Immature natural killer cell (primary cell): ENCODE measurements around the gene LDLRAP1. TPM values are rescaled to one million over a fixed set of nuclear protein-coding genes. Genes with fewer than 3 reads are reported as not detected.

Source experiments
- DNase-seq, 3 donors: peaks; one replicate each; pipeline ENCODE4 v3.0.0; 2022; ENCODE audit warnings: mixed read lengths in 1 of 3
- H3K27ac Mint-ChIP-seq, 6 donors: one replicate each; pipeline ENCODE4 v1.8.0; 2020; ENCODE audit warnings: mixed read lengths in 6 of 6, mild to moderate bottlenecking in 5 of 6, inconsistent platforms in 4 of 6, moderate library complexity in 3 of 6
- H3K27me3 Mint-ChIP-seq, 3 donors: one replicate each; pipeline ENCODE4 v1.8.0; 2020 to 2021; ENCODE audit warnings: low read depth in 3 of 3, mild to moderate bottlenecking in 3 of 3, mixed read lengths in 3 of 3, moderate library complexity in 3 of 3, inconsistent platforms in 1 of 3
- H3K36me3 Mint-ChIP-seq, 3 donors: one replicate each; pipeline ENCODE4 v1.8.0; 2020; ENCODE audit warnings: mixed read lengths in 3 of 3, inconsistent platforms in 2 of 3, mild to moderate bottlenecking in 2 of 3
- H3K4me1 Mint-ChIP-seq, 2 donors: one replicate each; pipeline ENCODE4 v1.8.0; 2020; ENCODE audit warnings: inconsistent platforms in 2 of 2, mild to moderate bottlenecking in 2 of 2, mixed read lengths in 2 of 2, moderate library complexity in 1 of 2
- H3K4me3 Mint-ChIP-seq, 5 donors: one replicate each; pipeline ENCODE4 v1.8.0; 2020; ENCODE audit warnings: mild to moderate bottlenecking in 5 of 5, mixed read lengths in 5 of 5, inconsistent platforms in 3 of 5, moderate library complexity in 3 of 5
- H3K9me3 Mint-ChIP-seq, 6 donors: one replicate each; pipeline ENCODE4 v1.8.0; 2020; ENCODE audit warnings: mild to moderate bottlenecking in 6 of 6, mixed read lengths in 6 of 6, inconsistent platforms in 4 of 6, moderate library complexity in 3 of 6
- polyA plus RNA-seq, 3 donors: library from polyadenylated mRNA; unstranded; fragments of 300-500 nt; fragmentation: Illumina TruSeq; gene quantifications; one replicate each; pipeline ENCODE4 v1.2.3, GENCODE V29; 2021

Gene LDLRAP1
- polyA plus RNA-seq, 3 donors from 2014 or later = 46.5 to 81.5 (median 69.2) TPM

DNA sequence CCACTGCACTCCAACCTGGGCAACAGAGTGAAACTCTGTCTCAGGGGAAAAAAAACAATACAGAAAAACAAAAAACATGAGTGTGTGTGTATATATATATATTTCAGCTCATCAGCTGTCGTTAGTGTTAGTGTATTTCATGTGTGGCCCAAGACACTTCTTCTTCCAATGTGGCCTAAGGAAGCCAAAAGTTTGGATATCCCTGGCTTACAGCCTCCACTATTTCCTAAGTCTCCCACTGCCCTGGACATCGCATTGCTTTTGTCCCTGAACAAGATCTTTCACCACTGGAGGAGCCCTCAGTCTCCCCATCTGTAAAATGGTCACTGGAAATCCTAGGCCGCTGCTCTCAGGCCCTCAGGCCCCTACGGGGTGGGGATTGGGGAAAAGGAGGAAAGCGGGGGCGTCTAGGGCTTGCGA, 391 bp upstream of the LDLRAP1 start:
- Mint-ChIP-seq H3K27ac (peak overlapping the region in 4 of 6 donors; percentile 11 to 81 (median 20)), H3K4me3 (peak overlapping the region; percentile 37 to 79 (median 76)), H3K36me3 (no peaks in the 10 kb centered on the region), H3K4me1 (peaks cover 30 to 32% of the 10 kb centered on the region in 2 donors), H3K9me3 (no peaks in the 10 kb centered on the region), H3K27me3 (peaks cover 0 to 5% (median 3%) of the 10 kb centered on the region in 3 donors)
- DNase-seq = no peak

DNA sequence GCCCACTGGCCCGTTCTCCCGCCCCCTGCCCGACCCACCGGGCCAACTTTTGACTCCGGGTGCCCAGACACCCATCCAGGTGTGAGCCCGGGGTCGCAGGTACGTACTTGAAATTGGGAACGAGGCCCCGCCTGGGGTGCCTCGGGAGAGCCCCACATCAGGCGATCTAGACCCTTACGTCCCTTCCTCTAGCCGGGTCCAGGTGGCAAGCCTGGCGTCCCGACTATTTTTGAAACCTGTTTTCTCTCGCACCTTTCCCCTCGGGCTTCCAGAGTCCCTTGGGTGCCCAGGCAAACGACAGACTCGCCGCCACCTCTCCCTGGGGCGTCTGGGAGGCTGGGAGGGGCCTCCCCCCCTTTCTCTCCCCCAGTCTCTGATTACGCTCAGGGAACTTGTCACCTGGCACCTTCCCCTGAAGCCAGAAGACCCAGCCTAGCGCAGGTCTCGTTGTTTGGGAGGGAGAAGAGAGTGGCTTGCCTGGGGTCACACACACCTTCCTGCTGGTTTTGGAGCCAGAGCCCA, 898 bp downstream of the LDLRAP1 start:
- Mint-ChIP-seq H3K27me3 (peaks cover 0 to 5% (median 3%) of the 10 kb centered on the region in 3 donors), H3K27ac (peak overlapping the region in 3 of 6 donors; percentile 7 to 71 (median 31)), H3K9me3 (no peaks in the 10 kb centered on the region), H3K36me3 (no peaks in the 10 kb centered on the region), H3K4me1 (peaks cover 40 to 44% of the 10 kb centered on the region in 2 donors), H3K4me3 (peak overlapping the region; percentile 76 to 85 (median 82))
- DNase-seq = no peak

DNA sequence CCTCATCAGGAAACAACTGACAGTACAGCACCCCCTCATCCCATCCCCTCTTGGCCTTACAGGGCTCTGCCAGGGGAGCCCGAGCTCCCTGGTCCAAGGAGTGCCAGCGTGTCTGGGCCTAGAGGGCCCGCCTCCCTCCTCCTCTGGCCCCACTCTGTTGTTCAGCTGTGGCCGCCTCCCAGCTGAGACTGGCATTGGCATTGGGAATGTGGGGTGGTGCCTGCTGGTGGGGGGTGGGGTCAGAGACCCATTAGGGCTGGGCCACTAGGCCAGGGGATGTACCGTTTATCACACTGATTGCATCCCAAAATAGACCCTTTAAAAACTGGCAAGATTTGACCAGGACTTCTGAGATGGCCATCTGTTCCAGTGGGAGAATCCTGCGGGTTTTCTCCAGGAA, 1.4 kb downstream of the LDLRAP1 start:
- Mint-ChIP-seq H3K27ac (peak overlapping the region in 4 of 6 donors; percentile 7 to 71 (median 45)), H3K4me3 (peak overlapping the region; percentile 76 to 85 (median 82)), H3K27me3 (peaks cover 0 to 5% (median 3%) of the 10 kb centered on the region in 3 donors), H3K36me3 (no peaks in the 10 kb centered on the region), H3K9me3 (no peaks in the 10 kb centered on the region), H3K4me1 (peaks cover 45 to 50% of the 10 kb centered on the region in 2 donors)
- no peak for DNase-seq

DNA sequence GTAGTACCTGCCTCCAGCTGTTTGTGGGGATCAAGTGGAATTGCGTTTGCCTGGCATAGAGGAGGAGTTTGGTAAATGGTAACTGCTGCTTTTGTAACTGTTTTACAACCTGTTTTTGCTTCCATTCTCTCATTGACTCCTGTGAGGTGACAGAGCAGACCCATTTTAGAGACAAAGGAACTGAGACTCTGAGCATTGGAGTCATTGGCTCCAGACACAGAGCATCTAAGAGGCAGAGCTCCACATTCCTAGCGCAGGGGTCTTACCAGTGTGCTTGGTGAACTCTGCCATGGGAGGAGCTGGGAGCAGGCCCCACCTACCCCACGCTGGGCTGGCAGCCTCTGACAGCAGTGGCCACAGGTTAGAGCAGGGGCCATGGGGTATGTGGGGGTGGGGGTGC, 2.4 kb downstream of the LDLRAP1 start:
- Mint-ChIP-seq H3K27me3 (peaks cover 0 to 5% (median 3%) of the 10 kb centered on the region in 3 donors), H3K4me3 (peak overlapping the region; percentile 61 to 85 (median 79)), H3K36me3 (no peaks in the 10 kb centered on the region), H3K4me1 (peaks cover 55 to 59% of the 10 kb centered on the region in 2 donors), H3K27ac (peak overlapping the region in 2 of 6 donors; percentile 43 to 61), H3K9me3 (no peaks in the 10 kb centered on the region)
- DNase-seq = no peak

DNA sequence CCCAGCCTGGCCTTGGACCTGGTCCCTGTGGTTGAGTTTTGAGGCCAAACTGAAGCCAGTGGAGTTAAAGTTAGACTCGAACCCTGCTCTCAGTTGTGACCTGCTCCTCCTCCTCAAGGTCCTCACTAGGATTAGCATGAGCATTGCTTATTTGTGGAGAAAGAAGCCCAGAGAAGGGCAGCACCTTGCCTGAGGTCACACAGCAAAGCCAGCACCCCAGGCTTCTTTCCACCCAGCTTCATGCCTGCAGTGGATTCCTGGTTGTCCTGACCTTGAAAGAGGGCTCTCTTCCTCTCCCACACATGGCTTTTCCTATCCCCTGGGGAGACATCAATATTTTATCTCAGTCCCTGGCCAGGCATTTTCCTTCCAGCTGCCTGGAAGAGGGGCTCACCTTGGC, 2.8 kb downstream of the LDLRAP1 start:
- H3K4me3 Mint-ChIP-seq = peak overlapping the region in 1 of 5 donors; percentile 27
- no peaks in the 10 kb centered on the region for H3K36me3 Mint-ChIP-seq
- DNase-seq = no peak
- H3K27me3 Mint-ChIP-seq = peaks cover 0 to 5% (median 3%) of the 10 kb centered on the region in 3 donors
- H3K4me1 Mint-ChIP-seq = peaks cover 59 to 63% of the 10 kb centered on the region in 2 donors
- H3K27ac Mint-ChIP-seq = no peak overlapping the region
- no peaks in the 10 kb centered on the region for H3K9me3 Mint-ChIP-seq

DNA sequence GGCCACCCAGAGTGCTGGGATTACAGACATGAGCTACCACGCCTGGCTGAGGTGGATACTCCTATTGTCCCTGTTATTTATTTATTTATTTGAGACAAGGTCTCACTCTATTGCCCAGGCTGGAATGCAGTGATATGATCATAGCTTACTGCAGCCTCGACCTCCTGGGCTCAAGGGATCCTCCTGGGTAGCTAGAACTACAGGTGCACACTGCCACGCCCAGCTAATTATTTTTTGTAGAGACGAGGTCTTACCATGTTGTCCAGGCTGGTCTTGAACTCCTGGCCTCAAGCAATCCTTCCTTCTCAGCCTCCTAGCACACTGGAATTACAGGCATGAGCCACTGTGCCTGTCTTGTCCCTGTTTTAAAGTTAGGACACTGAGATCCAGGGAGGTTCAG, 5.2 kb downstream of the LDLRAP1 start:
- Mint-ChIP-seq H3K4me1 (peaks cover 67 to 81% of the 10 kb centered on the region in 2 donors), H3K27me3 (peaks cover 0 to 6% (median 0%) of the 10 kb centered on the region in 3 donors), H3K27ac (peak overlapping the region in 4 of 6 donors; percentile 11 to 92 (median 55)), H3K36me3 (no peaks in the 10 kb centered on the region), H3K4me3 (peak overlapping the region in 2 of 5 donors; percentile 46 to 72), H3K9me3 (no peaks in the 10 kb centered on the region)
- DNase-seq = no peak

DNA sequence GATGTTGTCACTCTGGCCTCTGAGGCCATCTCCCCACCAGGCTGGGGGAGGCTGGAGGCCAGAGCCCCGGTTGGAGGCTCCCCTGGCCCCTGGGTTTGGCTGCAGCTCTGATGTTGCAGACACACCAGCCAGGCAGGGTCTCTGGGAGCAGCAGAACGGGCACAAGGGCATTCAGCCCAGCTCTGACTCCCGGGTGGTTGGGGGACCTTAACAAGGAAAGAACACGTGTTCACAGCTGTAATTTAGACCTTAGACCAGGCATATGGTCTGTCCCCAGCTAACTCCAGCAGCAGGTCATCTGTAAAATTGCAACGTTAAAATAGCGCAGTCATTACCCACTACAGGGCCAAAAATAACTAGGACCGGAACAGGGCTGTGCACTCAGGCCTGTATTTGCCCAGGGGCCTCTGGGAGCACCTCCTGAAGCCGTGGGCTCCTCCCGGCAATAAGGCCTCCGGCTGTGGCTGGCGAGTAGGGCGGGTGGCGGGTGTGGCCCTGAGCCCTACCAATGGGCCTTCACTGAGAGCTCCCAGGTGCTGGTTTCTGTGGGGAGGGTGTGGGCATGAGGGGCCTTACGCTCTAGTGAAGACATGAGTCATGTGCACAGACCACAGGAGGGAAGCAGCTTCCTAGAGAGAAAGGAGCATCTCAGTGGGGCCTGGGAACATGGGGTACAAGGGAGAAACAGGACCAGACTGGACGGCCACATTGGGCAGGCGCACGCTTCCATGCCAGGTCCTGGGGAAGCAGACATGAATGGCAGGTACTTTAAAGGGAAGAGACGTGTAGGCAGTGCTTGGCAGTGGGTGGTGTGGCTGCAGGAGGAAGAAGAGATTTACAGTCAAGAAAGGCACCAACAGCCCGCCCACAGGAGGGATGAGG, 6.1 kb downstream of the LDLRAP1 start:
- Mint-ChIP-seq H3K4me1 (peaks cover 70 to 79% of the 10 kb centered on the region in 2 donors), H3K36me3 (no peaks in the 10 kb centered on the region), H3K27me3 (peaks cover 0 to 6% (median 0%) of the 10 kb centered on the region in 3 donors), H3K4me3 (peak overlapping the region; percentile 22 to 72 (median 46)), H3K27ac (peak overlapping the region; percentile 71 to 92 (median 88)), H3K9me3 (no peaks in the 10 kb centered on the region)
- peak; percentile 30 to 45 (median 43) for DNase-seq

DNA sequence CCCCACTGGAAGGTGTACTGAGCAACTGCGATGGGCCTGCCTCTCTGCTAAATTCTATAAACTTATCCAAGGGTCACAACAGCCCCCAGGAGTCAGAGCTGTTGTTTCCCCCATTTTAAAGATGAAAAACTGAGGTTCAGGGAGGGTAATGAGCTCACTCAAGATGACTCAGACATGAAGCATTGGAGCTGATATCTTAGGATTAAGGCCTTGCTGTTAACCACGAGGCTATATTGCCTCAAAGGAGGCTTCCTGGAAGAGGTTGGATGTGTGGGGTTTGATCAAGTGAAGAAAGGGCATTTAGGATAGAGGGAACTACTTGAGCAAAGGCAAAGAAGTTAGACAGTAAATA, 6.7 kb downstream of the LDLRAP1 start:
- Mint-ChIP-seq H3K36me3 (no peaks in the 10 kb centered on the region), H3K4me3 (peak overlapping the region in 2 of 5 donors; percentile 59 to 72), H3K27ac (peak overlapping the region; percentile 46 to 91 (median 80)), H3K9me3 (no peaks in the 10 kb centered on the region), H3K4me1 (peaks cover 67 to 73% of the 10 kb centered on the region in 2 donors), H3K27me3 (peaks cover 0 to 3% (median 0%) of the 10 kb centered on the region in 3 donors)
- DNase-seq = no peak

DNA sequence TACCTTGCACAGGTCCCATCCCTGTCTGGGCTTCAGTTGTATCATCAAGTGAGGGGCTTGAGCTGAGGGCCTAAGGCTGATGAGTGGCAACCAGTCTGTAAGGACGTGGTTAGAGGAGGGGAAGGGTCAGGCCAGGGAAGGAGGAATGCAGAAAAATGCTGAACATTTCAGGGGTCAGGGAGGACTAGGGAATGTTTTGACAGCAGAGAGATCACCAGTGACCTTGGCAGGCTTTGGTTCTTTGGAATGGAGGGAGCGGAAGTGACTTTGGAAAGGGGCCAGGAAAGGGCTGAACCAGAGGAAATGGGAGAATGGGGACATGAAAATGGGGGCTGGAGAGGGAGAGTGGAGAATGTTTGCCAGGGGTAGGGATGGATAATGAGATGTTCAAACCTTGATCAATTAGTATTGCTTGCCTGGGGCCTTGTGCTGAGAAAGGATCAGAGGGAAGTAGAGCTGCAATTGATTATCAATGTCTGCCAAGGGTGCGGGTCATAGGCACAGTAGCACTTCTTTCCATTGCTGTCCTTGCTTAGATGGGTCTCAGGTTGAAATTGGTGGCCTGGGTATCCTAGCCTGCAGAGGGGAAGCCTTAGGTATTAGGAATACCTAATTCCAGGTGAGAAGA, 7.4 kb downstream of the LDLRAP1 start:
- Mint-ChIP-seq H3K36me3 (peaks cover 0 to 5% (median 0%) of the 10 kb centered on the region in 3 donors), H3K4me3 (no peak overlapping the region), H3K27ac (peak overlapping the region; percentile 17 to 89 (median 78)), H3K4me1 (peaks cover 67 to 73% of the 10 kb centered on the region in 2 donors), H3K9me3 (no peaks in the 10 kb centered on the region), H3K27me3 (peaks cover 0 to 3% (median 0%) of the 10 kb centered on the region in 3 donors)
- DNase-seq = no peak

DNA sequence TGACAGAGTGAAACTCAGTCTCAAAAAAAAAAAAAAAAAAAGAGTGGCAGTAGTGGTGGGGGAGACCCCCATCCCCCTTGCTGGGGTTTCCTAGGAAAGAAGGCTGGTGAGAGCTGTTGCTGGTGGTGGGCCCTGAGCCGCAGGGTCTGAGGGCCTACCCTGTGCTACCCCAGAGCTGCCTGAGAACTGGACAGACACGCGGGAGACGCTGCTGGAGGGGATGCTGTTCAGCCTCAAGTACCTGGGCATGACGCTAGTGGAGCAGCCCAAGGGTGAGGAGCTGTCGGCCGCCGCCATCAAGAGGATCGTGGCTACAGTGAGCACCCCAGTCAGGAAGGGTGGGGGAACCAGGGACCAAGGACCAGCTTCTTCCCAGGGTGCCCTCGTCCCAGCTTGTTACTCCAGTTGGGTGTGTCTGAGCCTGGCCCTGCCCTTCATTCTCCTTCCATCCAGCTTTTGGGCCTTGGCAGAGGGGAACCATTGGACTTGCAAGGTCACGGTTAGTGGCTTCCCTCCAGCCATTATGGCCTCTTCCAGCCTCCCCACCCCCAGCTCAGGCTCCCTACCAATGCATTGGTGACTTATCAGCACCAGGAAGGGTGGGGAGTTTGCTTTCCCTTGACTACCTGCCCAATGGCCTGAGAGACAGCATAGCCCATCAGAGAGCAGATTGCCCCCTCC, 10.5 kb downstream of the LDLRAP1 start:
- Mint-ChIP-seq H3K36me3 (peaks cover 5 to 14% (median 13%) of the 10 kb centered on the region in 3 donors), H3K27ac (peak overlapping the region in 1 of 6 donors; percentile 10), H3K4me1 (peaks cover 68 to 70% of the 10 kb centered on the region in 2 donors), H3K9me3 (no peaks in the 10 kb centered on the region), H3K27me3 (peaks cover 0 to 3% (median 2%) of the 10 kb centered on the region in 3 donors), H3K4me3 (no peak overlapping the region)
- no peak for DNase-seq

DNA sequence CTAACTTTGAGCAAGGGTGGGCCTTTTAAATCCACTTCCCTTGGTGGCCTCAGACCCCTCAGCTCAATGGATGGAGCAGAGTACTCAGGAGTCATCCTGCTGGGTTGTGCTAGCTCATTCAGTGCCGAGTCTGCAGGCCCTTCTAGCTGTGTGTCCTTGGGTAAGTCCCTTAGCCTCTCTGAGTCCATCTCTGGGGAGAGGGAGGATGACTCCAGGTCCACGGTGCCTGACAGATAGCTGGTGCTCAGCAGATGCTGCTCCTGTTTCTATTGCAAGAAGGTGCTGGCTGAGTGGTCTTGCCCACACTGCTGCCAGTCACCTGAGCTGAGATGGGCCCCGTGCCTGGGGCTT, 11.0 kb downstream of the LDLRAP1 start:
- H3K4me3 Mint-ChIP-seq = no peak overlapping the region
- no peak overlapping the region for H3K27ac Mint-ChIP-seq
- DNase-seq = no peak
- H3K9me3 Mint-ChIP-seq = no peaks in the 10 kb centered on the region
- H3K27me3 Mint-ChIP-seq = peaks cover 0 to 3% (median 2%) of the 10 kb centered on the region in 3 donors
- H3K4me1 Mint-ChIP-seq = peaks cover 67 to 70% of the 10 kb centered on the region in 2 donors
- H3K36me3 Mint-ChIP-seq = peaks cover 5 to 18% (median 13%) of the 10 kb centered on the region in 3 donors

DNA sequence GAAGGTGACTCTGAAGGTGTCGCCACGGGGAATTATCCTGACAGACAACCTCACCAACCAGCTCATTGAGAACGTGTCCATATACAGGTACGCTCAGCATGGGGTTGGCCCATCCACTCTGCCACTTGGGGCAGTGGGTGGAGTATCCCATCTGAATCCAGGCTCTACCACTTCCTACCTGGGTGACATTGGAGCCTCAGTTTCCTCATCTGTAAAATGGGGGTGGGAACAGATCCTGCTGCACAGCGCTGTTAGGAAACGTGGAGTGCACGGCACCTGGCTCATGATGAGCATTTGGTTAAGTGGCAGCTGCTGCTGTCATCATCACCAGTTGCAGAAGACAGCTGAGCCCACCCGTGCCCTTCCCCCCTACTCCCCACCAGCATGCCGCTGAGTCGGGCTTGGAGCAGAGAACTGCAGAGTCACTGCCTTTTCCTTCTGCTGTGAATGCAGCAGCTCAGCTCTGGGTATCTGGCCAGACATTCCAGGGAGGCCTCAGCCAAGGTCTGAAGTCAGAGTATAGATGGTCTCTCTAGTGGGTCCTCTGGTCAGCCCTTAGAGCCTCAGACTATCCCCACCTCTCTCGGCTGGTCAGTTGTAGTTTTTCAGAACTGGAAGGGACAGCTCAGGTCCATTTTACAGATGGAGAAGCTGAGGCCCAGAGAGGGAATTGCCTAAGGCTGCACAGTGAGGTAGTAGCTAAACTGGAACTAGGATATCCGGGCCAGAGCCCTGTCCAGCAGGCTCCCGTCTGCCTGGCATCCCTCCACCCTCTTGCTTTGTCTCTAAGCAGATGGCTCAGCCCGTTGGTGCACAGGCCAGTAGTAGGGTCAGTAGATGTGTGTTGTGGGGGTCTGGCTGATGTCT, 11.7 kb downstream of the LDLRAP1 start:
- Mint-ChIP-seq H3K27ac (peak overlapping the region in 3 of 6 donors; percentile 19 to 79 (median 53)), H3K4me3 (peak overlapping the region in 1 of 5 donors; percentile 51), H3K27me3 (peaks cover 0 to 3% (median 2%) of the 10 kb centered on the region in 3 donors), H3K36me3 (peaks cover 5 to 18% (median 13%) of the 10 kb centered on the region in 3 donors), H3K9me3 (no peaks in the 10 kb centered on the region), H3K4me1 (peaks cover 63 to 67% of the 10 kb centered on the region in 2 donors)
- DNase-seq = no peak
